Measurements from ENCODE around the gene SMARCB1. TPM values are rescaled to one million over a fixed set of nuclear protein-coding genes. Genes with fewer than 3 reads are reported as not detected.

SMARCB1 gene
- total and polyA plus RNA-seq, 10 donors, result 64.2 to 166 (median 85.8) TPM

DNA sequence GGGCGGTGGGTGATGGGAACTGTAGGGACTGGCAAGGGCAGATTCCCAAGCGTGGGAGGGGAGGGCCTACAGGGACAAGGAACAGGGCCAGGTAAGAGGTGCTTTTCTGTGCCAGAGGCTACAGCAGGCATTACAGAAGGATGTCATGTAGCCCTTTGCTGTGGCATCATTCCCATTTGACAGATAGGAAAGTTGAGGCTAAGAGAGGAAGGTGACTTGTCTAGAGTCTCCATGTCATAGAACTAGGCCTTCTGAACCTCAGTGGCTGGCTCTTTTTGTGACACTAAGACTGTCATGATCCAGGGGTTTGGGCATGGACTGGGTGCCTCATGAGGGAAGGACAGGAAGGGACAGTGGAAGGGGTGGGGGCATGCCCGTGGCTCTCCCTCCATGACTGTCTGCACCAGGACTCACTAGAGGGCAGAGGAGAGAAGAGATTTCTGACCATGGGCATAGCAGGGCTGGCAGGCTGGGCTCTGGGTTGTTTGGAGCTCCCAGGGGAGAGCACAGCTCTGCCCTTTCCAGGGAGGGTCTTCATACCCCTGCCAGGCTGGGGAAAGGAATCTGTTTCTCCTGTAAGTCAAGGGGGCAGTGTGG is 10.9 kb upstream of the SMARCB1 start:
- Histone ChIP-seq H3K4me1 (peaks cover 12 to 40% (median 28%) of the 10 kb centered on the region in 6 donors), H3K36me3 (no peaks in the 10 kb centered on the region), H3K4me3 (no peak overlapping the region), H3K27me3 (replicated peaks in 1 of 7) (peaks cover 0 to 16% (median 0%) of the 10 kb centered on the region in 7 donors), H3K9me3 (no peaks in the 10 kb centered on the region), H3K27ac (no peak overlapping the region)
- intact Hi-C loops (cut with DNase I; ENCODE audit: low total_unique reads), result no loop called here
- no peak for DNase-seq
- TF ChIP-seq POLR2A (IDR thresholded peaks at IDR 0.05) (no peak), POLR2AphosphoS5 (IDR thresholded peaks at IDR 0.05) (no peak), CTCF (IDR thresholded peaks at IDR 0.05 in 8 of 11, conservative IDR thresholded peaks at IDR 0.05 in 3 of 11) (no peak)
- 70 to 83% (median 76%) methylated on average over 3 of the region's 3 CpGs for whole genome bisulfite sequencing, 5 donors

DNA sequence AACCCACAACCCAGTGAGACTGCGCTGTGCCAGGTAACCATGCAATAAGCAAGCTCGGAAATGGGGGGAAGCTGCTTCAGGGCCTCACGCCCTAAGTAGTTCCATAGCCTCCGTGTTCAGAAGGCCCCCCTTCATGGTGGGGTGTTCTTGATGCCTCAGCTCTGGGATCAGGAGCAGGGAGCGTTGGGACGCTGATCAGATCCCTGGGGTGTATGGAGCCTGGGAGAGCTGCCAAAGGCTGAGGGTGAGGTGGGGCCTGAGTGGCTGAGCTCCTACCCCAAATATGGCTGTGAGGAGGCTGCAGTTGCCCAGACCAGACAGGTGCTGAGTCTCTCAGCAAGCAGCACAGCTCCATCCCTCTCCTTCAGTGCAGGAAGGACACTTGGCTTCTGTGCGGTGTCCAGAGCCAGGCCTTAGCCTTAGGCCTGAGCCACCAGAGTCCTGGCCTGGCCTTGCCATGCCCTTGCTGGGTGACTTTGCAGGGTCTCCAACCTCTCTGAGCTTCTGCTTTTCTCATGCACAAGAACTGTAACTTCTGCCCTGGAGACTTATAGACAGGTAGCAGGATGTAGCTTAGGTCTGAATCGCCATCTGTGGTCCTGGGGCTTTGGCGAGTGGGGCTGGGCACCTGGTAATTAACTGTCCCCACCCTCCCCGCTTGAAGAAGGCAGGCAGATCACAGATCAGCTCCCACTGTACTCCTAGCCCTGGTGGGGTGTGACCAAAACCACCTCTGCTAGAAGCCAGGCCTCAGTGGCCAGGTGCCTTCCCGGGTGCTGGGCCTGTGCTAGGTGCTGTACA is 8.8 kb upstream of the SMARCB1 start:
- Histone ChIP-seq H3K27ac (no peak overlapping the region), H3K4me3 (no peak overlapping the region), H3K9me3 (no peaks in the 10 kb centered on the region), H3K27me3 (replicated peaks in 1 of 7) (peaks cover 0 to 8% (median 0%) of the 10 kb centered on the region in 7 donors), H3K4me1 (peaks cover 0 to 21% (median 9%) of the 10 kb centered on the region in 6 donors), H3K36me3 (no peaks in the 10 kb centered on the region)
- TF ChIP-seq CTCF (IDR thresholded peaks at IDR 0.05 in 8 of 11, conservative IDR thresholded peaks at IDR 0.05 in 3 of 11) (no peak), POLR2AphosphoS5 (IDR thresholded peaks at IDR 0.05) (no peak), POLR2A (IDR thresholded peaks at IDR 0.05) (no peak)
- no peak for DNase-seq
- WGBS, 5 donors, result 85 to 99% (median 93%) methylated on average over 7 to 11 of the region's 11 CpGs
- intact Hi-C loops (cut with DNase I; ENCODE audit: low total_unique reads), result no loop called here

- H3K4me3 ChIP-seq, result no peak overlapping the region
- peaks cover 0 to 2% (median 0%) of the 10 kb centered on the region in 7 donors for H3K27me3 ChIP-seq (replicated peaks in 1 of 7)
- no peak for TF ChIP-seq CTCF (IDR thresholded peaks at IDR 0.05 in 8 of 11, conservative IDR thresholded peaks at IDR 0.05 in 3 of 11)
- no peak for TF ChIP-seq POLR2AphosphoS5 (IDR thresholded peaks at IDR 0.05)
- no peak for TF ChIP-seq POLR2A (IDR thresholded peaks at IDR 0.05)
- no peak overlapping the region for H3K27ac ChIP-seq
- WGBS, 5 donors, result 75 to 94% (median 82%) methylated on average over 2 to 3 of the region's 3 CpGs
- DNase-seq, result no peak
- no peaks in the 10 kb centered on the region for H3K36me3 ChIP-seq
- peaks cover 0 to 21% (median 4%) of the 10 kb centered on the region in 6 donors for H3K4me1 ChIP-seq
- intact Hi-C loops (cut with DNase I; ENCODE audit: low total_unique reads), result no loop called here
- H3K9me3 ChIP-seq, result no peaks in the 10 kb centered on the region
Measured at GRCh38 chr22:23778577-23778900, 8.2 kb upstream of the SMARCB1 start.

DNA sequence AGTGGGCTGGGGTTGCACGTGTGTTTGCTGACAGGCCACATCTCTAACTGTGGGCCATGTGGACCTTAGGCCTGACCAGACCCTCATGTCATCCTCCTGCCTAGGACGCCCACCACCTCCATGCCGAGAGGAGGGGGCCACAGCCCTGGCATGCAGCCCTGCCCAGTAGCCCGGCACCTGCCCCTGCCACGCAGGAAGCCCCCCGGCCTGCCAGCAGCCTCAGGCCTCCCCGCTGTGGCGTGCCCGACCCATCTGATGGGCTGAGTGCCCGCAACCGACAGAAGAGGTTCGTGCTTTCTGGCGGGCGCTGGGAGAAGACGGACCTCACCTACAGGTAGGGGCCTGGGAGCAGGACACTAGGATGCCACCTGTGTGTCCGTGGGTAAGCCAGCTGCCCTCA is 7.7 kb upstream of the SMARCB1 start:
- TF ChIP-seq POLR2A (IDR thresholded peaks at IDR 0.05) (no peak), POLR2AphosphoS5 (IDR thresholded peaks at IDR 0.05) (no peak), CTCF (IDR thresholded peaks at IDR 0.05 in 8 of 11, conservative IDR thresholded peaks at IDR 0.05 in 3 of 11) (no peak)
- H3K27me3 ChIP-seq (replicated peaks in 1 of 7), result no peaks in the 10 kb centered on the region
- peaks cover 0 to 21% (median 3%) of the 10 kb centered on the region in 6 donors for H3K4me1 ChIP-seq
- intact Hi-C loops (cut with DNase I; ENCODE audit: low total_unique reads), result no loop called here
- H3K36me3 ChIP-seq, result no peaks in the 10 kb centered on the region
- H3K4me3 ChIP-seq, result no peak overlapping the region
- DNase-seq, result no peak
- no peaks in the 10 kb centered on the region for H3K9me3 ChIP-seq
- WGBS, 5 donors, result 90 to 100% (median 94%) methylated on average over 5 to 16 of the region's 16 CpGs
- H3K27ac ChIP-seq, result no peak overlapping the region
